IPS-NIHi7 (cell line): Measurements from ENCODE around the gene C1QL3.

Source experiments
- DNase-seq: peaks from one replicate; pipeline ENCODE4 v3.0.0; 2012; ENCODE audit warnings: mixed read lengths; ENCODE audit errors: extremely low spot score

Gene C1QL3

GRCh38 chr10:16521311-16522016 is at the start of gene C1QL3:
C1QL3 (minus strand) TSS chr10:16521879; CDS start chr10:16521065, 814 bp downstream.
- peak; percentile 51 for DNase-seq

- no peak for DNase-seq
These were observed 49.1 kb upstream of the C1QL3 start for GRCh38 chr10:16570731-16571130.

DNA sequence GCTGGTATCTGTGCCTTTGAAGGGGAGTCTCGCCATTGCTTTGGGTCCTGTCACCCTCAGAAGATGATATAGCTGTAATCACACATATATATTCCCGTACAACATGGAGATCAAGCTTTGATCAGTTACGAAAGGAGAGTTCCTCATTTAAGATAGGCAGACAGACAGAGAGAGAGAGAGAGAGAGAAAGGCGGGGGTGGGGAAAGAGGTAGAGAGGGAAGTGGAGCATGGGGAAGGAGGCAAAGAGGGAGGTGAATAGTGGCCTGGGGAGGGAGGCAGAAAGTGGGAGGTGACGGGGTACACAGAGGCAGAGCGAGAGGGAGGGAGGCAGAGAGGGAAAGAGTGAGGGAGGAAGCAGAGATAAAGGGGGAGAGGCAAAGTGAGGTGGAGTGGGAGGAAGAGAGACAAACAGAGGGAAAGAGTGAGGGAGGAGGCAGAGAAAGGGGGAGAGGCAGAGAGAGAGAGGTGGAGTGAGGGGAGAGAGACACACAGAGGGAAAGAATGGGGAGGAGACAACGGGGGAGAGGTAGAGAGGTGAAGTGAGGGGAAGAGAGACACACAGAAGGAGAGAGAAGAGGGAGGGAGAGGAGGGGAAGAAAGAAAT is 44.6 kb upstream of the C1QL3 start:
- DNase-seq = no peak

DNA sequence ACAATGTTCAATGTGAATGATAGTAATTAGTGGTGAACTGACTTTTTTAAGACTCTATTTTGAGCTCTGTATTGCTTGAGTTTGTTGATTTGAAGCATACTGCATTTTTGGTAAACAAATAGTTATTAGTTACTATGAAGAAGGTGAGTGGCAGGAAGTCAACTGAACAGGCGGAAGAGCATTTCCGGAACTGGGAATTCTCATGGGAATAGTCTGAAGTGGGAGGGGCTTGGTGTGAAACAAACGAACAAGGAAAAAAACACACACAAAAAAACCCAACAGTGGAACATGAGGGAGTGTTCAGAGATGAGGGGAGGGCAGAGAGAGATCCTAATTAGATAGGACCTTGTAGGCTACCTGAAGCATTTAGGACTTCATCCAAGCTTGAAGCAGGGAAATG is 43.9 kb upstream of the C1QL3 start:
- DNase-seq = no peak

DNA sequence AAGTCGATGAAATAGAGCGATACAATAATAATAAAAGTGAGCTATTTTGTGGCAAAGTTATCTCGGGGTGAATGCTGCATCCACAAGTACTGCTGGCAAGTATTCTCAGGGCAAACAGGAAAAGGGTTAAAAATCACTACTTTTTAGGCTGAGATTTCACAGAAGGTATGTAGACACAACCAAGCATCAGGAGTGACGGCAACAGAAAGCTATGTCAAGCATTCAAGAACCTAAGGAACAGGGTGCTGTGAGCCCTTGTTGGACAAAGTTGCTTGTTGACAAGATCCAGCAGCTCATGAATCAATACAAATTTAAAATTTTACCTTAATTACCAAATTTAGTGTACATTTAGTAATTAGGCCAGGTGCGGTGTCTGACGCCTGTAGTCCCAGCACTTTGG is 41.2 kb upstream of the C1QL3 start:
- DNase-seq = no peak

- no peak for DNase-seq
These were observed 37.6 kb upstream of the C1QL3 start for GRCh38 chr10:16559236-16559773.

GRCh38 chr10:16547973-16548372 is 26.3 kb upstream of the C1QL3 start:
- no peak for DNase-seq

DNA sequence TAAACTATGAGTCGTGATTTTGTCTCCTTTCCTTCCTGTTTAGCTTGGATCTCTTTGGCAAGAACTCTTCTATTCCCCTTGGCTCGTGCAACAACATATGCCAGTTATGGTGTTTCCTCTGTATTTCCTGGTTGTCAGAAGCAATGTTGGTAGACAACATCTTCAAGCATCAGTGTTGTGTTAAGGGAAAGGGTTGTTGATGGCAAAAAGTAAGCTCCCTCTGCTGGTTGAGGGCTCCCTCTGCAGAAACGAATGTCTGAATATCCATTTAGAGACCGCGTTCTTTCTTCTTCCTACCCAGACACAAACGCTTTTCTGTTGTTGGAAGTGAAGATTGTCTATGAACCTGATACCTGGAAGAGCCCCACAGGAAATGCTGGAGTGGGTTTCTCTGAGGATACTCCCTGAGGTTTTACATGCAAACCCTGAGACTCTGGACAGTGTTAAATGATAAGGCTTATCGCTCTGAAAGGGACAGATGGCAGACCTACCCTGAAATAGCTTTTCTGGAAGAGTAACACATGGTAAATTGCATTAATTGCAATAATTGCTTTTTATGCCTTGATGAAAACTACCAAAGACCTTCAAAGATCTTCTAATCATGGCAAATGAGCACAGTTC is 23.5 kb upstream of the C1QL3 start:
- DNase-seq = peak; percentile 82

- DNase-seq = no peak
These were observed 22.9 kb upstream of the C1QL3 start for GRCh38 chr10:16544591-16544990.

DNA sequence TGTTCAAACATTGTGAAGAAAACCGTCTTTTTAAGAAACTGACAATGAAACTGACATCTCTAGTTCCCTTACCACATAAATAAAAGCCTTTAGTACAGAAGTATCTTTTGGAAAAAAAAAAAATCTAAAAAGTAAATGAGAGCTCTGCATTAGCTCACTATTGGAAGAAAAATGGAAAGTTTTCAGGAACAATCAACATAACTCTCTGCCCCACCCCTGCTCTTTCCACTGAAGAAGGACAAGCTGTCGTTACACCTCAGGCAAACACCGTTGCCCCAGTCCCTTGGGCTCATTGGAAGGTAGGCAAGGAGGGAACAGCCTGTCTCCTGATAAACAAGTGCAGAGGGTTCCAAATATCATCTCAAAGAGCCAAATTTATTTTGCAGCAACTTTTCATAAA is 22.4 kb upstream of the C1QL3 start:
- DNase-seq = no peak

GRCh38 chr10:16536155-16536554 is 14.5 kb upstream of the C1QL3 start:
- no peak for DNase-seq

GRCh38 chr10:16529853-16530252 is 8.2 kb upstream of the C1QL3 start:
- DNase-seq = no peak

DNA sequence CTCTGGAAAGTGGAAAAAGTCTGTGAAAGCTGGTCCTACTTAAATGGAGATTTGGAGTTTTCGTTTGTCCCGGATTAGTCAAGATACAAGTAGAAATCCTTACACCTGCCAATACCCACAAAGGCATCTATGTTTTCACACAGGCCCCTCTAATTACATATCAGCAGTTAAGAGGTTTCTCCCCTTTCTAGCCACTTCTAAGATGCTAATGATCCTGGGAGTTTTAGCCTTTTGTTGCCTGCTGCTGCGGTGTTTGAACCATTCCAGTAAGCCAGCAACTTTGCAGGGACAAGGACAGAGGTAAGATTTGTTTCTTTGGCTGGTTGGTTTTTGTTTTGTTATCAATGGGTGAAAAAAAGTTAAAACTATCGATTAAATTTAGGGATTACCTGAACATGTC is 5.8 kb upstream of the C1QL3 start:
- DNase-seq = no peak

DNA sequence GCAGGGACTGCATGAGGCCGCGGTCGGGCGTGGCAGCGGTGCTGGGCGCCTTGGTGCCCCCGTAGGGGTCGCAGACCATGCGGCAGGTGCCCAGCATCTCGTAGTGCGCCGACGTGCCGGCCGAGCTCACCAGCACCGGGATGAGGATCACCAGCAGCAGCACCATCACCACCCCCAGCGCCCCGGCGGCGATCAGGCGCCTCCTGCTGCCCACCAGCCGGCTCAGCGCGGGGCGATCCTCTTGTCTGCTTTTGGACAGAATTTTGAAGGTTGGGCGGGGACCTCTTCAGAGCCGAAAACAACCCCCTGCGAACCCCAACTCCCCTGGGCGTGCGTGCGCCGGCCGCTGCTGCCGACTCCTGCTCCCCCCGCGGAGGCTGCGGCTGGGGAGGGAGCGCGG is 779 bp downstream of the C1QL3 start:
- peak; percentile 57 for DNase-seq

DNA sequence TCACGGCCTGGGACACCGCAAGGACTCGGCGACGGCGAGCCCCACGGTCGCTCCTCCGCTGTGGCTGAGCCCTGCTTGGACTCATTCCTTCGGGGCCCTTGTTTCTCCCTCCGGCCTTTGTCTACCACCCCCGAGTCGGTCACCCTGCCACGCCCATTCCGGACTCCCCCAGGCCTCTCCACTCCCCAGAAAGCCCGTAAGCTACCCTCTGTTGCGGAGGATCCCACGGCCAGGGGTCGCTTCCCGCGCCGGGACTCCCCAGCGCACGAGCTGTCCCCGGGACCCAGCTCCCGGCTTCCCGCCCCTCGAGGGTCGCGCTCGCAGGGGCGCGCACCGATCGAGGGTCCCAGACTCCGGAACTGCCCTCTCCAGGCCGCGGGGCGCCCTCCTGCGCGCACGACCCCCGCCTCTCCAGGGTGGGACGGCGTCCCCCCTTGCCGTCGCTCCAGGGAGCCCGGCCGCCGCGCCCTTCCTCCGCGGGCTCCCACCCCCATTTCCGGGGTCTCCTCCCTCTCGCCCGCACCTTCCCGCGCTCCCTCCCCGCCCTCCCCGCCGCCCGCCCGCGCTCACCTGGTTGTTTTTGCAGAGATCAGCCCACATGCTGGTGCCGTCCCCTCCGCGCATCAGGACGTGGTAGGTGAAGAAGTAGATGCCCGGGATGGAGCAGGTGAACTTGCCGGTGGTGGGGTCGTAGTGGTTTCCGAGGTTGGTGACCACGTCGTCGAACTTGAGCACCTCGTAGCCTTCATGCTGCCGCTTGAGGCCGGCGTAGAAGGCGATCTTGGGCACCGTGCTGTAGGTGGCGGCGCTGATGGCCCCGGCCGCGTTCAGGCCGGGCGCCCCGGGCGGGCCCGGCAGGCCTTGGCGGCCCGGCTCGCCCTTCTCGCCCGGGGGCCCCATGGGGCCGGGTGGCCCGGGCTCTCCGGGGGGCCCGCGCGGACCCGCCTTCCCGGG is 1.5 kb downstream of the C1QL3 start:
- peak; percentile 28 for DNase-seq

DNA sequence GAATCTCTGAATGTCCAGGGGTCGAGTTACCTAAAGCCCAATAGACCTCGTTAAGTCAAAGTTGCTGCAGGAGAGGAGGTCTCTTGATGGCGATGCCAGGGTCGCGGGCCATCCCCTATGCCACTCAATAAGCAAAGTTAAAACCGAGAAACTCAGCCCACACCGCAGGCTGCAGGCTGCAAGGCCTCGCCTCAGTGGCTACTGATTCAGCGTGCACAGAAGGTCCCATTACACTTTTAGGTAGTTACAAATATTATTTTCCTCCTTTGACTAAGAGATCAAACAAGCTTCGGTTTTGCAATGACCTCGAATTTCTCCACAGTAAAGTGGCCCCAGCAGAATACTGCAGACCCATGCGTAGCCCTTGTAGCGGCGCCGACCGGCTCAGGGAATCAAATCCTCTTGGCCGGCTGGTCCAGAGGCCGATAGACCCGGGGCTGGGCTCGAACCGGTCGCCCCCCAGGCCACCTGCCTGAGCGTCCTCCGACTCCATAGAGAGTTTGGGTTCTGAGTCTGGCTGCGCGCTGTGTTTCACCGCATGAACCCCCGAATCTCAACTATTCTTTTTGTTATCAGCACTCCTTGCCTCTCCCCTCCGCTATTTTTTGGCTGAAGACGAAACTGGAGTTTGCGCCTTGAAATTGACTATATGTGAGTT is 2.3 kb downstream of the C1QL3 start:
- peak; percentile 23 for DNase-seq

- no peak for DNase-seq
These were observed 2.9 kb downstream of the C1QL3 start for GRCh38 chr10:16518822-16519221.

GRCh38 chr10:16510843-16511242 is 10.8 kb downstream of the C1QL3 start:
- no peak for DNase-seq

DNA sequence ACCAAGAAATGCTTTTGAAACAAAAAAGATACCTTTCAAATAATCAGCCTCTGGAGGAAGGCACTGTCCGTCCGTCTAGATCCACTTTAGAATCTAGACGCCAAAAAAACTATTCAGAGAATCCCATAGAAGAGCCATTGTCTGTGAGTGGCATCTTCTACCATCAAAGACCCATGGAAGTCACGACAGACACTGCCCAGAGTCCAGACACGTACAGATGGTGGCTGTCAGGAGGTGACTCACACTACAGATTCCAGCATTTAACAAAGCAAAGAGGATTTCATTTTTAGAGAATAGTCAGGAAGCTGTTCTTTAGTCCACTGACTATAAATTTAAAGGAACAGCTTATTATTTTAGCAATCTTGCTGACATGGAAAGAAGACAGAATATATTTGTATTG is 11.7 kb downstream of the C1QL3 start:
- DNase-seq = no peak

DNA sequence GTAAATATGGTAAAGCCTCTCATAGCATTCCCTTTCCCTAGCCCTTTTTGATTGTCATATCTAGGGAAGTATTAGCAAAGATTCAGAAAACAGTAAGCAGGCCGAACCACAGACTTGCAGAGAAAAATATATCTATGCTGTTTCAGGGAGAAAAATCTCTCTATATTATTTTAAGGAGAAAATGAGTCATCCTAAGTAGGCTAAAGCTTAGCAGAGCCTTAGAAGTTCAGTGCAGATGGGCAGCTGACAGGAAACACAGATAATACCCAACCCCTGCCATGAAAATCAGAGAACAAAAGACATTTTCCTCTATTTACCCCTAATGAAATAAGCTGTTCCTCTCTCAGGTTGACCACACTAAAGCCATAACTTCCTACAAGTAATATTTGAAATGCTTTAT is 16.5 kb downstream of the C1QL3 start:
- no peak for DNase-seq

DNA sequence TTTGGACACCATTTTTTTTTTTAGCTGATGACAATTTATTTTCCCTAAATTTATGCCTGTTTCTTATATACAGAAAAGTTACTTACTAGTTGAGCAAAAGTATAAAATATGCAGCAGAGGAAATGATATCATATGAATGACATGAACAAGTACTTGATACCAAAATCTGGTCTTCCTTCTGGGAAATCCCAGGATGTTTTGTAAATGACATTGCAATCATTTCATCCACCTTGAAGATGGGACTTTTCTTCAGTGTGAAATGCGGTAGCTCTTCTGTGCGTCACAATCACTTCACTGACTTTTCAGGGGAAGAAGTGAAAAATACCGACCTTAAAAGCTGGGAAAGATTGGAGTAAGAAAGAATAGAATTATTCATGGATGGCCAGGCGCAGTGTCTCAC is 23.8 kb downstream of the C1QL3 start:
- no peak for DNase-seq
